22Rv1 (cell line): Measurements from ENCODE around the gene C14orf119.

ENCODE experiments used
- H3K27ac ChIP-seq: fragments of 450-650 bp; 2 replicates; pipeline ENCODE4 v1.5.1; 2017
- CTCF ChIP-seq: fragments of 450-650 bp; IDR thresholded peaks from 2 replicates; pipeline ENCODE4 v1.5.1; 2017; ENCODE audit warnings: mild to moderate bottlenecking
- ZFX ChIP-seq: fragments of 450-650 bp; IDR thresholded peaks from 2 replicates; pipeline ENCODE4 v1.6.1; 2017; ENCODE audit warnings: antibody characterized with exemption, borderline replicate concordance

Gene C14orf119

GRCh38 chr14:23114120-23114458 lies 18.8 kb downstream of the C14orf119 start:
- H3K27ac ChIP-seq: no peak overlapping the region
- TF ChIP-seq CTCF (no peak), ZFX (no peak)

- TF ChIP-seq ZFX (no peak), CTCF (no peak)
- H3K27ac ChIP-seq: no peak overlapping the region
Measured at GRCh38 chr14:23114669-23115038, 19.3 kb downstream of the C14orf119 start.

GRCh38 chr14:23115039-23115731 lies 19.9 kb downstream of the C14orf119 start:
- TF ChIP-seq CTCF (no peak), ZFX (no peak)
- no peak overlapping the region for H3K27ac ChIP-seq

GRCh38 chr14:23115918-23116317 lies 20.6 kb downstream of the C14orf119 start:
- H3K27ac ChIP-seq: no peak overlapping the region
- TF ChIP-seq ZFX: no peak
- TF ChIP-seq CTCF: no peak

GRCh38 chr14:23117371-23118020 lies 22.2 kb downstream of the C14orf119 start:
- H3K27ac ChIP-seq: no peak overlapping the region
- TF ChIP-seq ZFX (no peak), CTCF (no peak)

GRCh38 chr14:23118506-23119362 lies 23.4 kb downstream of the C14orf119 start, which contains the start of gene CEBPE:
TSS of gene CEBPE (minus strand) at chr14:23119255. CDS start at chr14:23119091, 164 bp downstream.
- TF ChIP-seq ZFX (no peak), CTCF (no peak)
- H3K27ac ChIP-seq: no peak within 1 kb of the TSS
